Endothelial cell (in vitro differentiated cells): ENCODE measurements around the gene MT4. TPM values are rescaled to one million over a fixed set of nuclear protein-coding genes. Genes with fewer than 3 reads are reported as not detected.

ENCODE experiments used
- DNase-seq: peaks from one replicate; pipeline ENCODE4 v3.0.0; 2021; ENCODE audit warnings: low spot score
- H3K27ac Mint-ChIP-seq: one replicate; pipeline ENCODE4 v1.8.0; 2021; ENCODE audit warnings: mixed read lengths, inconsistent platforms; ENCODE audit not compliant: unreplicated experiment
- H3K27me3 Mint-ChIP-seq: one replicate; pipeline ENCODE4 v1.8.0; 2021; ENCODE audit warnings: mild to moderate bottlenecking, moderate library complexity, mixed read lengths, inconsistent platforms; ENCODE audit not compliant: unreplicated experiment
- H3K36me3 Mint-ChIP-seq: one replicate; pipeline ENCODE4 v1.8.0; 2021; ENCODE audit warnings: mild to moderate bottlenecking, low read depth, mixed read lengths, inconsistent platforms; ENCODE audit not compliant: unreplicated experiment
- H3K4me1 Mint-ChIP-seq: one replicate; pipeline ENCODE4 v1.8.0; 2021; ENCODE audit warnings: mild to moderate bottlenecking, mixed read lengths, inconsistent platforms; ENCODE audit not compliant: unreplicated experiment
- H3K4me3 Mint-ChIP-seq: one replicate; pipeline ENCODE4 v1.8.0; 2021; ENCODE audit warnings: mild to moderate bottlenecking, mixed read lengths, inconsistent platforms; ENCODE audit not compliant: unreplicated experiment
- H3K9me3 Mint-ChIP-seq: one replicate; pipeline ENCODE4 v1.8.0; 2021; ENCODE audit warnings: mixed read lengths, inconsistent platforms; ENCODE audit not compliant: unreplicated experiment
- CTCF ChIP-seq: fragments of 200-600 bp; sonication (generic); IDR thresholded peaks from one replicate; pipeline ENCODE4 v1.5.0; 2021; ENCODE audit warnings: antibody characterized with exemption; ENCODE audit not compliant: unreplicated experiment
- total RNA-seq: library from RNA; stranded (reverse); fragmentation: NEBNext Ultra II Directional; extraction: Animal tissue kit (Norgen Biotek cat#: 25700); gene quantifications from one replicate; pipeline ENCODE4 v1.2.1, GENCODE V29; 2021; ENCODE audit not compliant: unreplicated experiment

MT4 gene
- total RNA-seq, 1 donor from 2014 or later: not detected

- Mint-ChIP-seq H3K27me3 (peaks cover 17% of the 10 kb centered on the region), H3K36me3 (peaks cover 5% of the 10 kb centered on the region), H3K4me1 (peaks cover 6% of the 10 kb centered on the region), H3K9me3 (no peaks in the 10 kb centered on the region), H3K27ac (no peak overlapping the region), H3K4me3 (no peak overlapping the region)
- no peak for TF ChIP-seq CTCF
- DNase-seq: no peak
These were observed 50.5 kb downstream of the MT4 start for GRCh38 chr16:56615353-56615752.

DNA sequence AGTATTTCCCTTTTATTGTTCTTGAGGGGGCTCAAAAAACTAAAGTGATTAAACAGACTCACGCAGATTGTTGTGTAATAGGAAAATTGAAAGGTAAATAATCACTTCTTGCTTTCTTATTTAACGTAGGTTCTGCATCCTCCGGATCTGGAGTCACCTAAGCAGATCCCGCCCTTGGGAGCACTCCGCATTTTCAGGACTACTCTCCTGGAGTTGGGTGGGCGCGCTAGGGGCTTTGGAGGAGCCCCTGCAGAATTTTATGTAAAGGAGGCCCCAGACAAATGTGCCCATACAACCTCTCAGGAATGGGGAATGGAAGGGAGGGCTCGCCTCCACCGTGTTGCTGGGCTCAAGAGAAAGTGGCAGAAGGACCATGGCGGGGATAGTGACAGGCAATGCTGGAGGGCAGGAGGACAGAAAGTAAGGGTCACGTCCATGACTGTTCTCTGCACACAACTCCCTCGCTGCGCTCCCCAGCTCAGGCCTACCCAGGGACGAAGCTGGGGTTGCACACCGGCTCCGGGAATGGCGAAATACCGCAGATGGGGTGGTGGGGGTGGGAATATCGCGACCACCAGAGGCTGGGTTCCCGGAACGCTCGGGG, 51.8 kb downstream of the MT4 start:
- H3K9me3 Mint-ChIP-seq: no peaks in the 10 kb centered on the region
- TF ChIP-seq CTCF: no peak
- H3K4me1 Mint-ChIP-seq: peaks cover 5% of the 10 kb centered on the region
- peaks cover 5% of the 10 kb centered on the region for H3K36me3 Mint-ChIP-seq
- H3K4me3 Mint-ChIP-seq: peak overlapping the region; percentile 47
- H3K27me3 Mint-ChIP-seq: peaks cover 17% of the 10 kb centered on the region
- no peak for DNase-seq
- H3K27ac Mint-ChIP-seq: no peak overlapping the region

DNA sequence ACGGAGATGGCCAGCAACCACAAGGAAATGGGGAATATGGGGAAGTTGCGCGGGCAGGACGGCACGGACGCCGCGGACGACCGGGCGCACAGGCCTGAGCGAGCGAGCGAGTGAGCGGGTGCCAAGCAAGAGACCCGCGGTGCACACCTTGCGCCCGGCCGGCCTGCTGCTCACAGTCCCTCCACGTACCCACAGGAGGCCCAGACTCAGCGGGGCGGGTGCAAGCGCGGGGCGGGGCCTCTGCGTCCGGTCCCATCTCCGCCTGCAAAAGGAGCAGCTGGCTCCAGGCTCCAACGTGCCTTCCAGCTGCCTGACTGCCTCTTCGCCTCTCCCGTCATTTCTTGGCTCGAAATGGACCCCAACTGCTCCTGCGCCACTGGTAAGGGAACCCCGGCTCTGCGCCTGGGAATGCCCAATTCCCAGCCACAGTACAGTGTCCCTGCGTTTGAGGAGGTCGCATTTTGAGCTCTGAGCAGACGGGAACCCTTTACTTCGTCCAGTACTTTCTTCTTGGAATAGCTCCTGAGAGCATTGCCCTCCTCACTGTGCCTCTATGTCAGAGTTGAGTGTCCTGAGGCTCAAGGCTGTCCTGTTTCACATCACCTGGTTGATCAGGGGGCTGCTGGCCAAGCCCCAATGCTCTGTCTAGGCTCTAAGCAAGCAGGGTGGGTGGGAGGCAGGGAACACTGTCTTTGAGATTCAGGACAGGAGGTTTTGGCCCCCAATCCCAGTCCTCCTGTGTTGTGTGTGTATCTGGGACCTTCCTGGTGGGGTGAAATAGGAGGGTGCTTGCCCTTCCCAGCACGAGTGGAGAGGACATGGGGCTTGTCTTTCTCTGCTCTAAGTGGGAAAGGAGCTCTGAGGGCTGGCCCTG, 52.6 kb downstream of the MT4 start:
- H3K27ac Mint-ChIP-seq: no peak overlapping the region
- DNase-seq: no peak

GRCh38 chr16:56618138-56618537, 53.3 kb downstream of the MT4 start:
- Mint-ChIP-seq H3K9me3 (no peaks in the 10 kb centered on the region), H3K27me3 (peaks cover 21% of the 10 kb centered on the region), H3K4me1 (peaks cover 5% of the 10 kb centered on the region), H3K27ac (no peak overlapping the region), H3K36me3 (peaks cover 5% of the 10 kb centered on the region), H3K4me3 (no peak overlapping the region)
- no peak for TF ChIP-seq CTCF
- no peak for DNase-seq

More for the DNA sequence above, 52.6 kb downstream of the MT4 start:
- Mint-ChIP-seq H3K9me3 (no peaks in the 10 kb centered on the region), H3K4me3 (peak overlapping the region; percentile 80), H3K36me3 (peaks cover 5% of the 10 kb centered on the region), H3K27me3 (peaks cover 17% of the 10 kb centered on the region), H3K4me1 (peaks cover 5% of the 10 kb centered on the region)
- no peak for TF ChIP-seq CTCF

Other genes starting within 250 kb of the MT4 start
- 90.7 TPM for gene AMFR, start 139.5 kb upstream of the MT4 start, total RNA-seq
- gene NUDT21, start 113.7 kb upstream of the MT4 start, total RNA-seq: 126 TPM
- 24.8 TPM for gene OGFOD1, start 113.5 kb upstream of the MT4 start, total RNA-seq
- 37.5 TPM for gene BBS2, start 45.0 kb upstream of the MT4 start, total RNA-seq
- gene MT3, start 24.5 kb downstream of the MT4 start, total RNA-seq: not detected
- gene MT2A, start 43.5 kb downstream of the MT4 start, total RNA-seq: 2.4 TPM
- not detected for gene MT1E, start 60.7 kb downstream of the MT4 start, total RNA-seq
- not detected for gene MT1M, start 67.6 kb downstream of the MT4 start, total RNA-seq
- gene MT1A, start 73.6 kb downstream of the MT4 start, total RNA-seq: not detected
- not detected for gene MT1B, start 86.8 kb downstream of the MT4 start, total RNA-seq
- gene MT1F, start 92.9 kb downstream of the MT4 start, total RNA-seq: not detected
- gene MT1G, start 103.0 kb downstream of the MT4 start, total RNA-seq: not detected
- not detected for gene MT1H, start 104.7 kb downstream of the MT4 start, total RNA-seq
- gene MT1X, start 117.4 kb downstream of the MT4 start, total RNA-seq: 2.3 TPM
- gene NUP93, start 165.1 kb downstream of the MT4 start, total RNA-seq: 92.9 TPM